Fibroblast of lung (primary cell): ENCODE data around the gene CTDP1. TPM values are rescaled to one million over a fixed set of nuclear protein-coding genes. Genes with fewer than 3 reads are reported as not detected.

Experiments used
- DNase-seq, 2 donors: peaks; one replicate each; pipeline versions ENCODE4 v3.0.0 to v3.0.0-alpha.2; 2010; ENCODE audit warnings: low read depth in 2 of 2
- H2AFZ ChIP-seq: 2 replicates; pipeline ENCODE4 v1.5.1; 2012; ENCODE audit warnings: low read length, control low read depth, inconsistent platforms
- H3K27ac ChIP-seq: 2 replicates; pipeline ENCODE4 v1.5.1; 2011; ENCODE audit warnings: low read length, control low read depth; ENCODE audit not compliant: insufficient read depth
- H3K27me3 ChIP-seq: 2 replicates; pipeline ENCODE4 v1.5.1; 2011; ENCODE audit warnings: mild to moderate bottlenecking, low read length; ENCODE audit not compliant: control insufficient read depth, insufficient read depth
- H3K36me3 ChIP-seq: 2 replicates; pipeline ENCODE4 v1.5.1; 2011; ENCODE audit warnings: low read length; ENCODE audit not compliant: control insufficient read depth, insufficient read depth
- H3K4me1 ChIP-seq: 2 replicates; pipeline ENCODE4 v1.5.1; 2011; ENCODE audit warnings: low read length; ENCODE audit not compliant: control insufficient read depth, insufficient read depth; ENCODE audit errors: extremely low read depth
- H3K4me2 ChIP-seq: 2 replicates; pipeline ENCODE4 v1.5.1; 2011; ENCODE audit warnings: low read length, control low read depth; ENCODE audit not compliant: insufficient read depth; ENCODE audit errors: extremely low read depth
- H3K4me3 ChIP-seq, 4 experiments: fragments of 200-600 bp in 1 of 4; sonication (generic) in 1 of 4; replicated peaks in 1 of 4; 2 replicates each; pipeline ENCODE4 v1.5.1; 2011 to 2016; ENCODE audit warnings: low read length in 4 of 4, low read depth in 3 of 4, mild to moderate bottlenecking in 3 of 4, control low read depth in 2 of 4, inconsistent platforms in 1 of 4, mixed read lengths in 1 of 4; ENCODE audit not compliant: insufficient read depth in 1 of 4; ENCODE audit errors: control extremely low read depth in 1 of 4
- H3K79me2 ChIP-seq: 2 replicates; pipeline ENCODE4 v1.5.1; 2012; ENCODE audit warnings: mild to moderate bottlenecking, low read length, inconsistent platforms; ENCODE audit not compliant: control insufficient read depth, insufficient read depth
- H3K9ac ChIP-seq: 2 replicates; pipeline ENCODE4 v1.5.1; 2011; ENCODE audit warnings: mild to moderate bottlenecking, low read length, control low read depth; ENCODE audit not compliant: insufficient read depth
- H3K9me3 ChIP-seq: 2 replicates; pipeline ENCODE4 v1.5.1; 2012; ENCODE audit warnings: low read depth, low read length; ENCODE audit not compliant: control insufficient read depth, insufficient read depth
- H4K20me1 ChIP-seq: 2 replicates; pipeline ENCODE4 v1.5.1; 2011; ENCODE audit warnings: low read length; ENCODE audit not compliant: control insufficient read depth, insufficient read depth; ENCODE audit errors: extremely low read depth
- EZH2 ChIP-seq: IDR thresholded peaks from 2 replicates; pipeline ENCODE4 v1.5.1; 2012; ENCODE audit warnings: low read length, control low read depth, mild to moderate bottlenecking; ENCODE audit errors: missing control alignments
- polyA plus RNA-seq, 2 donors: library from polyadenylated mRNA; depleted of rRNA in 1 of 2; stranded (reverse) in 1 of 2; unstranded in 1 of 2; fragments of >200 nt; gene quantifications; 2 replicates each; pipeline ENCODE4 v1.2.1, GENCODE V29; 2011 to 2012; ENCODE audit warnings: missing spikeins in 1 of 2
- total RNA-seq: library from RNA; depleted of rRNA; stranded (reverse); fragments of >200 nt; gene quantifications from 2 replicates; pipeline ENCODE4 v1.2.1, GENCODE V29; 2014
- TF ChIP-seq, protein P1 (sequence below), 2 donors: IDR thresholded peaks in 1 of 2; conservative IDR thresholded peaks in 1 of 2; 1 replicate in 1 of 2; 2 replicates in 1 of 2; pipeline ENCODE4 v1.5.1; 2011 to 2012; ENCODE audit warnings: low read length in 2 of 2, control low read depth in 1 of 2, inconsistent platforms in 1 of 2, low read depth in 1 of 2, mild to moderate bottlenecking in 1 of 2

Gene CTDP1
- total and polyA plus RNA-seq, 2 donors (not counting 1 experiment from before 2014, with no cell fraction given): 6.4 to 24.8 TPM

DNA sequence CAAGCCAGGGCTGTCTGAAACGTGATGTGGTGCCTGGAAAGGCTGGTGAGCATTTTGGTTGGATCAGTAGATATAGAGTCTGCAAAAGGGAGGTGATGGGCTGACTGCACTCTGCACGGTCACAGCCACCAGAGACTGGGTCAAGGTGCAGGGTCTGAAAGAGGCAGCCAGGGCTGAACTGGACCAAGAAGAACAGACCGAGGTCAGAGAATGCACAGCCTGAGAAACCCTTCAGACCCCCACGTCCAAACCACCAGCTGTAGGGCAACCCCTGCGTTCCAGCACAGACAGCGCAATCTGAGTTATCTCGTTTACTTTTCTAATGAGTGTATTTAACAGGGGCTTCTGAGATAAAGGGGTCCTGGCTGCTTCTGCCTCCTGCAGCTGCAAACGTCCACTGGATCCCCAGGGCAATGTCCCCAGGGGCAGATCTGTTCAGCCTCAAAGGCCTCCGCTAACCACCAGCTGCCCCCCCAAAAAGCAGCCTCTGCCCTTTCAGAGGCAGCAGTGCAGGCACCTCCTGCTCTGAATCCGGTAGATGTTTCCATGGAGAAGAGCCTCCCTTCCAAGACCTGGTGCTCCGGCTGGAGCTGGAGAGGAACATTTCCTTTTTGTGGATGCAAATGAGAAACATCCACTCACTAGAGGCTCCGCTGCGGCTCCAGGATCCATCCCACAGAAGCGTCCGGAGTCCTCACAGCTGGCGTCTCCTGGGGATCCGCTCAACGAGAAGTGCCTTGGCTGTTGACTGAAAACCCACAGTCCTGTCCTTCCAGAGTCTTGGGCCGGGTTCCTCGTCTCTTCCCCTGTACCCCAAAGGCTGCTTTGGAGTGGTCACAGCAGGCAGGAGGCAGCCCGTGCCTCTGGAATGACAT lies 117.2 kb downstream of the CTDP1 start:
- Histone ChIP-seq H4K20me1 (no peaks in the 10 kb centered on the region), H3K4me2 (no peak overlapping the region), H3K4me1 (peaks cover 20% of the 10 kb centered on the region), H3K9ac (no peak overlapping the region), H3K4me3 (peak overlapping the region in 1 of 4 experiments; percentile 55), H3K27me3 (peaks cover 28% of the 10 kb centered on the region), H3K36me3 (no peaks in the 10 kb centered on the region), H2AFZ (no peak overlapping the region), H3K79me2 (no peaks in the 10 kb centered on the region), H3K27ac (no peak overlapping the region), H3K9me3 (no peaks in the 10 kb centered on the region)
- TF ChIP-seq, protein P1, sequence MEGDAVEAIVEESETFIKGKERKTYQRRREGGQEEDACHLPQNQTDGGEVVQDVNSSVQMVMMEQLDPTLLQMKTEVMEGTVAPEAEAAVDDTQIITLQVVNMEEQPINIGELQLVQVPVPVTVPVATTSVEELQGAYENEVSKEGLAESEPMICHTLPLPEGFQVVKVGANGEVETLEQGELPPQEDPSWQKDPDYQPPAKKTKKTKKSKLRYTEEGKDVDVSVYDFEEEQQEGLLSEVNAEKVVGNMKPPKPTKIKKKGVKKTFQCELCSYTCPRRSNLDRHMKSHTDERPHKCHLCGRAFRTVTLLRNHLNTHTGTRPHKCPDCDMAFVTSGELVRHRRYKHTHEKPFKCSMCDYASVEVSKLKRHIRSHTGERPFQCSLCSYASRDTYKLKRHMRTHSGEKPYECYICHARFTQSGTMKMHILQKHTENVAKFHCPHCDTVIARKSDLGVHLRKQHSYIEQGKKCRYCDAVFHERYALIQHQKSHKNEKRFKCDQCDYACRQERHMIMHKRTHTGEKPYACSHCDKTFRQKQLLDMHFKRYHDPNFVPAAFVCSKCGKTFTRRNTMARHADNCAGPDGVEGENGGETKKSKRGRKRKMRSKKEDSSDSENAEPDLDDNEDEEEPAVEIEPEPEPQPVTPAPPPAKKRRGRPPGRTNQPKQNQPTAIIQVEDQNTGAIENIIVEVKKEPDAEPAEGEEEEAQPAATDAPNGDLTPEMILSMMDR (conservative IDR thresholded peaks at IDR 0.05 in 1 of 2, IDR thresholded peaks at IDR 0.05 in 1 of 2; ENCODE audit: low read depth in 1 of 2, low read length in 2 of 2): no peak
- TF ChIP-seq EZH2: no peak
- DNase-seq: peak in 1 of 2 donors; percentile 34

DNA sequence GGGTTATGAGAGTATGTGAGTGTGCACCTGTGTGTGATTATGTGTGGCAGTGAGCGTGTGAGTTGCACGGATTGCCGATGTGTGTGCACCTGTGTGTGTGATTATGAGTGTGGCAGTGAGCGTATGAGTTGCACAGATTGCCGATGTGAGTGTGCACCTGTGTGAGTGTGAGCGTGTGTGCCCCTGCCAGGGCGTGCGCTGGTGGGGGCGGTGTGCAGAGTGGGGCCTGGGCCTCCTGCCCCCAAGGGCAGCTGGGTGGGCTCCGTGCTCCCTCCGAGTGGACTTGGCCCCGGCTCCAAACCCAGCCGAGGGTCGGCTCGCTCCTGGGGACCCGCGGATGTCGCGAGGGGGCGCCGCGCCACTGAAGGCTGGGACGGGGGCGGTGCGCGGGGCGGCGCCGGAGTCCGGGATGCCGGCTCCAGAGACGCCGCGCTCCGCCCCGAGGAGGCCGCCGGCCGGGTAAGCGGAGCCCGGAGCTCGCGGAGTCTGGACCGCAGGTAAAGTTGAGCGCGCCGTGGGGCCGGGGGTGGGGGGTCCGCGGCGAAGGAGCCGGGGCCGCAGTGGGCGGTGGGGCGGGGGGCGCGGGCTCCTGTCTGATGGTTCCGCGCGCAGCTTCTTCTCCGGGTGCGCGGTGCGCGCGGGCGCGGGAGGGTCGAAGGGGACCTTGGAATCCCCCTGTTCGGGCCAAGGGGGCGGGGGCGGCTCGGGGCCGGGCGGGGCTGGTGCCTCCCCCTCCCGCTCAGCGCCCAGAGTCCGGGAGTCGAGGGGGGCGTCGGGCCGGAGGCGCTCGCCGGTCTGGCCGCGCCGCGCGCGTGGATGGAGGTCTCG lies 118.1 kb downstream of the CTDP1 start, which contains the start of gene KCNG2:
Gene KCNG2 (plus strand): TSS at position 421 of the 828 bp plus-strand sequence. CDS start 65,730 bp downstream, outside the sequence.
- DNase-seq: peak; percentile 26 to 33
- peaks cover 28% of the 10 kb centered on the region for H3K27me3 ChIP-seq
- H3K4me3 ChIP-seq: peak within 1 kb of the TSS; percentile 30 to 55 (median 32)
- H3K27ac ChIP-seq: no peak within 1 kb of the TSS
- TF ChIP-seq, protein P1 (conservative IDR thresholded peaks at IDR 0.05 in 1 of 2, IDR thresholded peaks at IDR 0.05 in 1 of 2; ENCODE audit: low read depth in 1 of 2, low read length in 2 of 2): no peak
- peak; percentile 93 for TF ChIP-seq EZH2
- H3K36me3 ChIP-seq: no peaks in the 10 kb centered on the region
- peaks cover 13% of the 10 kb centered on the region for H3K4me1 ChIP-seq
- H3K9ac ChIP-seq: peak within 1 kb of the TSS; percentile 42
- H3K4me2 ChIP-seq: peak within 1 kb of the TSS; percentile 59
- no peaks in the 10 kb centered on the region for H3K9me3 ChIP-seq
- no peak within 1 kb of the TSS for H2AFZ ChIP-seq
- no peaks in the 10 kb centered on the region for H4K20me1 ChIP-seq
- H3K79me2 ChIP-seq: no peaks in the 10 kb centered on the region
